Activated CD4-positive, CD25-positive, alpha-beta regulatory T cell treated with anti-CD3 and anti-CD28 coated beads, Interleukin-2, amount 50 U/mL, for 72 hours (primary cell): ENCODE results near the gene KLF13.

ENCODE experiments used
- DNase-seq: peaks from one replicate; pipeline ENCODE4 v3.0.0; 2021

The KLF13 gene

GRCh38 chr15:31365655-31366127 lies 39.1 kb downstream of the KLF13 start:
- peak; percentile 67 for DNase-seq

- DNase-seq, result no peak
These were observed 39.6 kb downstream of the KLF13 start for GRCh38 chr15:31366169-31366734.

- DNase-seq, result no peak
These were observed 40.5 kb downstream of the KLF13 start for GRCh38 chr15:31367021-31367729.

GRCh38 chr15:31367730-31368344 lies 41.2 kb downstream of the KLF13 start:
- DNase-seq, result no peak

DNA sequence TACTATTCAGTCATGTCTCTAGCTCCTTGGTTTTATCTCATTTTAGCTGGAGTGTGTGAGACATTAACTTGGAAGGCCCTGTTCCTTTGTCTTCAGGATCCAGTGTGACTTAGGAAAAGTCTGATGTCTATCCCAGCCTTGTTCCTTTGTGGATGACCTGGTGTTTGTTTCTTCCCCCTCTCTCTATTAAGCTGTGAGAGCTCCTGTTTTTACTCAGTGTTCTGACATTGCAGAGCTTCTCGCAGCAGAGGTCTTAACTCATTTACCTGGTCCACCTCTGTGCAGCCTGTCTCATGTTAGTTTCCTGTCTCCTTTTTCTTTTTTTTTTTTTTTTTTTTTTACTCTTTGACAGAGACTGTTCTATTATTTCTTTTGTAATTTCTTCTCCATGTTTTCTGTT lies 43.1 kb downstream of the KLF13 start:
- DNase-seq, result no peak

DNA sequence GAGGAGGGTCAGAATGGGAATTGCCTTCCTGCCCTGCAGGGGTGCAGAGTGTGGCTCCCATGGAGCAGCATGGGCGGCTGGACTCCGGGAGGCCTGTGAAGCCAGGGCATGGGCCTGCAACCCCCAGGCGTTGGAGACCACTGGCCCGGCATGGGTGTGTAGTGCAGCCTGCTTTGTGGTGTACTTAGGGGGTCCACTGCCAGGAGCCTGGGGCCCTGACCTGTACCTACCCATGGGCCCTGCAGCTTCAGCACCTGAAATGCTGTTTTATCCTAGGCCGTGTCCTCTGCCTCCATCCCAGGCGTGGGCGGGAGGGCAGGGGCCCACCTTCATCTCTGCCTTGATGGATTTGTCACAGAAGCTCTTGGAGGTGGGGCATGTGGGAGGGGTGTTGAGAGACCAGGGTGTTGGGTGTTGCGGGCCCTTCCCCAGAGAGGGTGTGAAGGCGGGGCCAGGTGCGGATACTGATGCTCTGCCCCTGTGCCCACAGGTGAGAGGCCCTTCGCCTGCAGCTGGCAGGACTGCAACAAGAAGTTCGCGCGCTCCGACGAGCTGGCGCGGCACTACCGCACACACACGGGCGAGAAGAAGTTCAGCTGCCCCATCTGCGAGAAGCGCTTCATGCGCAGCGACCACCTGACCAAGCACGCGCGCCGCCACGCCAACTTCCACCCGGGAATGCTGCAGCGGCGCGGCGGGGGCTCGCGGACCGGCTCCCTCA lies 45.0 kb downstream of the KLF13 start:
- DNase-seq, result no peak

DNA sequence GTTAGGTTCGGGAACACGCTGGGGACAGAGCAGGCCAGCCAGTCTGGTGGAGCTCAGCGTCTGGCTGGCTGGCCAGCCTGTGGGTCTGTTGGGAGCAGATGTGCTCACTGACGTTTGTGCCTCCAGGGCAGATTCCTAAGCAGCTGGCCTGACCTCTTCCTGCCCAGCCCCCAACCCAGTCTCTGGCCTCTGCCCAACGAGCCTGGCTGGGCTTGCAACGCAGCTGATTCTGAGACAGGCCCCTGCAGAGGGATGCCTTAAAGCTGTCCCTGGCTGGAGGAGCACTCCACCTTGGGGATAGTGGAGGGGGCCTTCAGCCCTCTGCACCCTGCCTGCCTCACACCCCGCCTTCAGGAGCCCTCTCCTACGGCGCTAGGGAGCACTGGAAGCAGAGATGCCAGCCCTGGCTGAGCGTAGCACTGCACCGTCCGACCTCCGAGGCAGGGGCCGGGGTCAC lies 46.0 kb downstream of the KLF13 start:
- no peak for DNase-seq

GRCh38 chr15:31373096-31373865 lies 46.6 kb downstream of the KLF13 start:
- no peak for DNase-seq

DNA sequence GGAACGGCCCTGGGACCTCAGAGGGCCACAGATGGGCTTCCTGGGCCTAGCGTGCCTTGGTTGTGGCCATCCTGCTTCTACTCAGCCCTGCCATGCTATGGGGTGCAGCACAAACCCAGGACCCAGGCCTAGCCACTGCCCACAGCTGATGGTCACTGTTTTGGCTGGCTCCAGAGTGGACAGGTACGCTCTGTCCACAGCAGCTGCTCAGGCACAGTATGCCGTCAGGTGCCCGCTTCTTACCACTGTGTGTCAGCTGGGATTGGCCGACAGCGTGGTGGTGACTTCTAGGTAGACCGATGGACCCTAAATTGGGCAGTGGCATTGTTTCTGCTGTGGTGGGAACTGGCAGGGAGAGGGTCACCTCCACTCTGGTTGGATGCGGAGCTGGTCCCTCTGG lies 47.3 kb downstream of the KLF13 start:
- no peak for DNase-seq

DNA sequence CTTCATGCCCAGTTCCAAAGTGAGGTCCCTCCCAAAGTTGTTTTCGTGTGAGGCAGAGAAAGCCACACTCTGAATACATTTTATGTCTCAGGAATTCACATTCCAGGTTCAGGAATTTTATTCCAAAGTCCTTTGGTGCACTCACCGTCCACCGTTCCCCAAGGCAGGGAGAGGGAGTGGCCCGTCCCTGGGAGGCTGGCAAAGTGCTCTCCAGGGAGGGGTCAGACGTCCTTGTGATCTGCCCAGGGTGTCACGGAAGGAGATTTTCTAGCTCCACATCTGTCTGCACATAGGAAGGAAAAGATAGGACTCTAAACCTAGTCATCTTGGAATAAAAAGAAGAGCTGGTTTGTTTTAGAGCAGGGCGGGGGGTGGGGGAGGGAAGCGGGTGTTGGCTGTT lies 47.9 kb downstream of the KLF13 start:
- DNase-seq, result no peak

- no peak for DNase-seq
These were observed 48.4 kb downstream of the KLF13 start for GRCh38 chr15:31374986-31375385.

GRCh38 chr15:31375772-31376171 lies 49.1 kb downstream of the KLF13 start:
- DNase-seq, result no peak

DNA sequence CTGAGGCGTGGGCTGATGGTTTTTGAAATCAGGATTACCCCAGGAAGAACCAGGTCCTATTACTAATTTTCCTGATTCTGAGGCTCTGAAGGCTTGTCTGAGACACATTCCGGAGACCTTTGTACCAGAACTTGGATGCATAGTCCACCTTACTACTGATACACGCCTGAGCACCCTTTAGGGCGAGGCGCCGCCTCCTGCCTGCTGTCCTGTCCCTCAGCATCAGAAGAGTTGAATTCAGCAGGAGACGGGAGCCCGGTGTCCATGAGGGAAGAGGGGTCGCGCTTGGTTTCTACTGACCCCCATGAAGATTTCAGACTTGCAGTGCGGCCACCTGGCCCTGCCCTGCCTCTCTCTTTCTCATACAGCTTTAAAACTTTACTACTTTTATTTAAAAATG lies 49.9 kb downstream of the KLF13 start:
- no peak for DNase-seq

- no peak for DNase-seq
These were observed 50.4 kb downstream of the KLF13 start for GRCh38 chr15:31377030-31377429.

- DNase-seq, result no peak
These were observed 51.8 kb downstream of the KLF13 start for GRCh38 chr15:31378363-31378903.

- DNase-seq, result no peak
These were observed 52.4 kb downstream of the KLF13 start for GRCh38 chr15:31379042-31379441.

DNA sequence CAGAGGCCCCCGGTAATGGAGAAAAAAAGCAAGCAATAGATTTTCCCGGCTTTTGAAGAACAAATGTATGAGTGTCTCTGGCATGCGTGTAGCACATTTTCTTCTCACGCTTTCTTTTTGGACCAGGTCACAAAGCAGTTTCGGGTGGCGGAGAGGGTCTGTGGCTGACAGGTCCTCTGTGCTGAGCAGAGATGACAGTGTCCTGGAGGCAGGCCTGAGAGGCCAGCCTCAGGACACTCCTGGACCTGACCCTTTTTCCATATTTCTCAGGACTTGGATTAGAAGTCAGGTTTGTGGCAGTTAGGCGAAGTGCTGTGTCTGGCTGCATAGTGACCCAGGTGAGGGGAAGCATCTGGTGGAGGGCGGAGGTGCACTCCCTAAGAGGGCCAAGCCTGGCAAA lies 52.9 kb downstream of the KLF13 start:
- no peak for DNase-seq

GRCh38 chr15:31381801-31382712 lies 55.4 kb downstream of the KLF13 start:
- DNase-seq, result no peak

DNA sequence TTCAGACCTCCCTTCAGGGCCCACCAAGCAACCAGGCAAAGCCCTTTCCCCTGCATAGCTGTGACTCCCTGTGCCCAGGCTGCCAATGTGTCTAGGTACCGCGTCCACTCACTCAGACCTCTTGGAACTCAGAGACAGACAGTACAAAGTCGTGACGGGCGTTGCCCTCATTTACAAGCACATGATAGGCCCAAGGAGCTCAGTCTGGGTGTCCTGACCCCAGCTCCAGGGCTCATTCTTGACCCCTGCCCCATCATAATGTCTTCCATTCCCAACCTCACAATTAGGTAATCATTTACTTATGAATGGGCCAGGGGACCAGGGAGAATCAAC lies 56.0 kb downstream of the KLF13 start:
- no peak for DNase-seq

GRCh38 chr15:31383139-31383538 lies 56.5 kb downstream of the KLF13 start:
- DNase-seq, result no peak

GRCh38 chr15:31384568-31384967 lies 57.9 kb downstream of the KLF13 start:
- no peak for DNase-seq

DNA sequence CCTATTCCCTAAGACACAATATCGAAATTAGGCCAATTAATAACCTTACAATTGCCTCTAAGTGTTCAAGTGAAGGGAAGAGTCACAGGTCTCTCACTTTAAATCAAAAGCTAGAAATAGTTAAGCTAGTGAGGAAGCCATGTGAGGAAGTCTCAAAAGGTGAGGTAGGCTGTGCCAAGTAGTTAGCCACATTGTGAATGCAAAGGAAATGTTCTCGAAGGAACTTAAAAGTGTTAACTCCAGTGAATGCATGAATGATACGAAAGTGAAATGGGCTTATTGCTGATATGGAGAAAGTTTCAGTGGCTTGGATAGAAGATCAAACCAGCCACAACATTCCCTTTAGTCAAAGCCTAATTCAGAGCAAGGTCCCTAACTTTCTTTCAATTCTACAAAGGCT lies 59.1 kb downstream of the KLF13 start:
- DNase-seq, result no peak
